Measurements from ENCODE around the gene GOLGA5. TPM values are rescaled to one million over a fixed set of nuclear protein-coding genes. Genes with fewer than 3 reads are reported as not detected.

Gene GOLGA5
- total RNA-seq, 1 donor from 2014 or later = 29.7 TPM

DNA sequence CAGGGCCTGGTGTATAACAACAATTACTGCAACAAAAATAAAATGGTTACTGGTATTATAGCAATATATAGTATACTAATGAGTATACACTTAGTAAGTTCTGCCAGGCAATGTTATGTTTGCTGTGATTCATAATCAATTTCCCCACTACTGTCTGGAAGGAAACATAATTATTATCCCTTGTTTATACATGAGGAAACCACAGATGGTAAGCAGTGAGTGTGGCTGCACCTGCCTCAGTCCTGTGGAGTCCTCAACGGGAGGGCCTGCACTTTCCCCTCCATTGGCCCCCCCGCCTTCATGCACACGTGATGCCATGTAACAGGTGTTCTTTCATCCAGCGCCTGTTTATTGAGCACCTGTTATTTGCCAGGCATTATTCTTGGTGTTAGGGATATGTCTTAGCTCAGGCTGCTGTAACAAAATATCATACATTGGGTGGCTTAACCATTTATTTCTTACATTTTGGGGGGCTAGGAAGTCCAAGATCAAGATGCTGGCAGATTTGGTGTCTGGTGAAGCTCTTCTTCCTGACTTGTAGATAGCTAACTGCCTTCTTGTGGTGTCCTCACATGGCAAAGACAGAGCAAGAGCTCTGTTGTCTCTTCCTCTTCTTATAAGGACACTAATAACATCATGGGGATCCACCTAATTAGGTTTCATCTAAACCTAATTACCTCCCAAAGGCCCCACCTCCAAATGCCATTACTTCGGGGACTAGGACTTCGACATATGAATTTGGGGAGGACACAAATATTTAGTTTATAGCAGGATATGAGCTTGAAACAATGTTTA is 69.4 kb downstream of the GOLGA5 start:
- no peaks in the 10 kb centered on the region for H3K4me1 Mint-ChIP-seq (ENCODE audit: low read depth)
- H3K4me3 Mint-ChIP-seq (ENCODE audit: low read depth) = no peak overlapping the region
- H3K9me3 Mint-ChIP-seq (ENCODE audit: low read depth) = no peaks in the 10 kb centered on the region
- H3K27me3 Mint-ChIP-seq = peaks cover 6% of the 10 kb centered on the region
- no peaks in the 10 kb centered on the region for H3K36me3 Mint-ChIP-seq (ENCODE audit: insufficient read depth)
- peak overlapping the region; percentile 37 for H3K27ac Mint-ChIP-seq
- DNase-seq (ENCODE audit: low spot score, unreplicated experiment) = no peak
- TF ChIP-seq CTCF (IDR thresholded peaks at IDR 0.05; ENCODE audit: unreplicated experiment) = no peak

GRCh38 chr14:92865674-92866073 is 71.6 kb downstream of the GOLGA5 start:
- no peak for DNase-seq (ENCODE audit: low spot score, unreplicated experiment)
- no peaks in the 10 kb centered on the region for H3K36me3 Mint-ChIP-seq (ENCODE audit: insufficient read depth)
- H3K27me3 Mint-ChIP-seq = peaks cover 6% of the 10 kb centered on the region
- no peak overlapping the region for H3K4me3 Mint-ChIP-seq (ENCODE audit: low read depth)
- H3K9me3 Mint-ChIP-seq (ENCODE audit: low read depth) = no peaks in the 10 kb centered on the region
- no peak overlapping the region for H3K27ac Mint-ChIP-seq
- no peak for TF ChIP-seq CTCF (IDR thresholded peaks at IDR 0.05; ENCODE audit: unreplicated experiment)
- no peaks in the 10 kb centered on the region for H3K4me1 Mint-ChIP-seq (ENCODE audit: low read depth)

DNA sequence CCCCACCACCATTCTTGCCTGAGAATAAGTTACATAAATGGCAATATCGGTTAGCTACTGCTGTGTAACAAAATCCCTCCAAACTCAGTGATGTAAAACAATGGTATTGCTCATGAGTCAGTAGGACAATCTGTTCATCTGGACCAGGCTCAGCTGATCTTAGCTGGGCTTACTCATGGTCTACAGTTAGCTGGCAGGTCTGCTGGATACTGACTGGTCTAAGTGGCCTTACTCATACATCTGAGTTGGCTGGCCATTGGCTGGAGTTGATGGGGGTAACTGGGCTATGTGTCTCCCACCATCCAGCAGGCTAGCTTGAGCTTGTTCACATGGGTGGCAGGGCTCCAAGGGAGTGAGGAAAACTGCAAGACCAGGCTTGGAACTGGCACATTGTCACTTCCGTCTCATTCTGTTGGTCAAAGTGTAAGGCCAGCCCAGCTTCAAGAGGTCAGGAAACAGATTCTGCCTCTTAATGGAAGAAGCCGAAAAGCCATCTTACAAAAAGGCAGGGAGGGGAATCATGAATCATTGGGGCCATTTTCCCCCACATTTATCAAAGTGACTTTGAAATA is 72.2 kb downstream of the GOLGA5 start:
- no peak overlapping the region for H3K27ac Mint-ChIP-seq
- H3K4me3 Mint-ChIP-seq (ENCODE audit: low read depth) = no peak overlapping the region
- peaks cover 3% of the 10 kb centered on the region for H3K27me3 Mint-ChIP-seq
- no peaks in the 10 kb centered on the region for H3K9me3 Mint-ChIP-seq (ENCODE audit: low read depth)
- no peak for DNase-seq (ENCODE audit: low spot score, unreplicated experiment)
- no peak for TF ChIP-seq CTCF (IDR thresholded peaks at IDR 0.05; ENCODE audit: unreplicated experiment)
- H3K4me1 Mint-ChIP-seq (ENCODE audit: low read depth) = no peaks in the 10 kb centered on the region
- H3K36me3 Mint-ChIP-seq (ENCODE audit: insufficient read depth) = no peaks in the 10 kb centered on the region

- no peaks in the 10 kb centered on the region for H3K9me3 Mint-ChIP-seq (ENCODE audit: low read depth)
- H3K27me3 Mint-ChIP-seq = no peaks in the 10 kb centered on the region
- TF ChIP-seq CTCF (IDR thresholded peaks at IDR 0.05; ENCODE audit: unreplicated experiment) = no peak
These were observed 73.1 kb downstream of the GOLGA5 start for GRCh38 chr14:92866901-92867865.

More at GRCh38 chr14:92866901-92867865, 73.1 kb downstream of the GOLGA5 start:
- Mint-ChIP-seq H3K4me3 (ENCODE audit: low read depth) (no peak overlapping the region), H3K36me3 (ENCODE audit: insufficient read depth) (no peaks in the 10 kb centered on the region), H3K4me1 (ENCODE audit: low read depth) (no peaks in the 10 kb centered on the region), H3K27ac (no peak overlapping the region)
- no peak for DNase-seq (ENCODE audit: low spot score, unreplicated experiment)

All from progenitor cell of endocrine pancreas (in vitro differentiated cells).